ENCODE measurements around the gene COL27A1.

Gene COL27A1

DNA sequence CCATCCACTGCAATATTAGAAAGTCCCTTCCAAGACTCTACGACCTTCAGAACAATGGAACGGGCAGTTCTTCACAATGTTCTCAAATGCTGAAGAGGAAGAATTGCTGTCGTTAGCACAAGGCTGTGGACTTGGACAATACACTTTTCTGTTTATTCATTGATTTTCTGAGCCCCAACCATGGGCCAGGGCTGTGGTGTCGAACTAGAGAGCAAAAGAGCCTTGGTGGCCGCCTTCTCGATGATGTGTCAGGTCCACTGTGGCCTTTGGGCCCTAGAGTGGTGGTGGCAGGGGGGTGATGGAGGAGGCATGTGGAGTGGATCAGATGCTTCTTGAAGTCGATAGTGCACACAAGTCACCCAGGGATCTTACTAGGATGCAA lies 37.7 kb upstream of the COL27A1 start:
- TF ChIP-seq TAF1 (IDR thresholded peaks at IDR 0.05; ENCODE audit: borderline replicate concordance, low read depth, low read length): no peak
- no peak for TF ChIP-seq POLR2AphosphoS5 (IDR thresholded peaks at IDR 0.05; ENCODE audit: low read depth, low read length)
- no peak for TF ChIP-seq POLR2A (IDR thresholded peaks at IDR 0.05; ENCODE audit: low read depth, low read length)
- FAIRE-seq (no peak), DNase-seq (ENCODE audit: insufficient read length) (no peak)

DNA sequence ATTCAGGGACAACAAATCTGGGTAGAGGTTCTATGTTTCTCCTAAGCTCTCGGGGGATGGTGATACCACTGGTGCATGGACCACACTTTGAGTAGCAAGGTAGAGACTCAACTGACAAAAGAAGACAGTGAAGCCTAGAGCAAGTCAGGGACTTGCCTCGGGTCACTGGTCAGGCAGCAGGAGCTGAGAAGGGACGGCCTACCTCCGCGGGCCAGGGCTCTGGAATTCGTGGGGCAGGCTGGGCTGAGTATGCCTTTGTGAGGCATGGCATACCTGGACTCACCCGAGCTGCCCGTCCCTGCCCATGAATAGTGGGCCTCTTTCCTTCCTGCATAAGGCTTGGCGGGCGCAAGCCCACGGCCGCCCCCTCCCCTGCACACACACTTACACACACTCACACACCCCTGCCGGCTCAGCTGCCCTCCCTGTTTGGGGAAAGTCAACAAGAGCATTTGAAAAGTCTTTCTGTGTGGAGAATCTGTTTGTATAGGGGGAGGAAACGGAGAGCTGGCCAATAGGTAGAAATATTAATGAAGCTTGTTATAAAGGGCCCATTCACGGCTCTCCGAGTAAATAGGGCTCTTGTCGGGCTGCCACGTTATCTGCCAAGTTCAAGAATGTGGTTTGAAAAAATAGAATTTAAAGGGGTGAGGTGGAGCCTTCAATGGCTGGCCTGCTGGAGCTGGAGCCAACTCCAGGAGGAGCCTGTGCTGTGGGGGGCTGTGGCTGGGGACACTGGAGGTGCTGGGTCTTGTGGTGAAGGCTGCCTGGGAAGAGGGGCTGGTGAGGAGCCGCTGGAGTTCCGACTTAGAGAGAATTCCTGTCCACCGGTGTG lies 37.1 kb upstream of the COL27A1 start:
- FAIRE-seq (no peak), DNase-seq (ENCODE audit: insufficient read length) (no peak)
- TF ChIP-seq POLR2AphosphoS5 (IDR thresholded peaks at IDR 0.05; ENCODE audit: low read depth, low read length) (no peak), TAF1 (IDR thresholded peaks at IDR 0.05; ENCODE audit: borderline replicate concordance, low read depth, low read length) (no peak), POLR2A (IDR thresholded peaks at IDR 0.05; ENCODE audit: low read depth, low read length) (no peak)

- FAIRE-seq (no peak), DNase-seq (ENCODE audit: insufficient read length) (no peak)
- TF ChIP-seq POLR2A (IDR thresholded peaks at IDR 0.05; ENCODE audit: low read depth, low read length) (no peak), TAF1 (IDR thresholded peaks at IDR 0.05; ENCODE audit: borderline replicate concordance, low read depth, low read length) (no peak), POLR2AphosphoS5 (IDR thresholded peaks at IDR 0.05; ENCODE audit: low read depth, low read length) (no peak)
These were observed 35.8 kb upstream of the COL27A1 start for GRCh38 chr9:114119242-114120191.

- TF ChIP-seq POLR2AphosphoS5 (IDR thresholded peaks at IDR 0.05; ENCODE audit: low read depth, low read length) (no peak), POLR2A (IDR thresholded peaks at IDR 0.05; ENCODE audit: low read depth, low read length) (no peak), TAF1 (IDR thresholded peaks at IDR 0.05; ENCODE audit: borderline replicate concordance, low read depth, low read length) (no peak)
- FAIRE-seq: no peak
- no peak for DNase-seq (ENCODE audit: insufficient read length)
These were observed 34.9 kb upstream of the COL27A1 start for GRCh38 chr9:114120192-114121014.

- TF ChIP-seq TAF1 (IDR thresholded peaks at IDR 0.05; ENCODE audit: borderline replicate concordance, low read depth, low read length): no peak
- no peak for TF ChIP-seq POLR2AphosphoS5 (IDR thresholded peaks at IDR 0.05; ENCODE audit: low read depth, low read length)
- no peak for TF ChIP-seq POLR2A (IDR thresholded peaks at IDR 0.05; ENCODE audit: low read depth, low read length)
- DNase-seq (ENCODE audit: insufficient read length) (no peak), FAIRE-seq (no peak)
These were observed 33.9 kb upstream of the COL27A1 start for GRCh38 chr9:114121227-114122135.

DNA sequence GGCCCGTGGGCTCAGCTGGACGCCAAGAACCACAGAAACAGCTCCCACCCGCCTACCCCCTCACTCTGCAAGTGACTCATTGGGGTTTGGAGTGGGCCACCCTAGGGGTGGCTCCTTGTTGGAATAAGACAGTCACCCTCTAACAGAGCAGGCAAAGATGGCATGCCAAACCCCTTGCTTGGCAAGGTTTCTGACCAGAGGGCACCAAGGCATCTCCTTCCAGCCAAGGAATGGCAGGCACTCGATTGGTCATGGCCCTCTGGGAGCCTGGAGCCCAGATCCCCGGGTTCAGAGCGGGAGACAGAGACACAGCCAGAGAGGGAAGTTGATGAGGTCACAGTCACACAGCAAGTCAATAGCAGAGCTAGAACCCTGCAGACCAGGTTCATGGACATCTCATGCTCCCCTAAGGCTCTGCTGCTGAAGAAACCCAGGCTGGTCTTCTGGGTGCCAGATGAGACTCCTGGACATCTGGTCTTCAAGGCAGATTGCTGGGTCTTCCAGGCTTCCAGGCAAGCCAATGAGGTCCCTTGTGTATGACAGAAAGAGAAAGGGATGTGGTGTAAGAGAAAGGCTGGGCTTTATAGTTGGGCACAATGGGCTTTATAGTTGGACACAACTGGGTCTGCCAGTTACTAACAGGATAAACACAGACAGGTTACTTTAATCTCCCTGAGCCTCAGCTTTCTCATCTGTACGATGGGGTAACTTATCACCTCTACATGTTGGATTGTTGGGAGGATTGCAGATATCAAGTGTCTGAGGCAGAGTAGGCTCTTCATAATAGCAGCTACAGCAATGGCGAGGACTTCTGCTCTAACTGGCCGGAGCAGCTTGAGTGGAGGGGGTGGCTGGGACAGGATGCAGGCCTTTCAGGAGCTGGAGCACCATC lies 33.0 kb upstream of the COL27A1 start:
- no peak for TF ChIP-seq POLR2AphosphoS5 (IDR thresholded peaks at IDR 0.05; ENCODE audit: low read depth, low read length)
- TF ChIP-seq TAF1 (IDR thresholded peaks at IDR 0.05; ENCODE audit: borderline replicate concordance, low read depth, low read length): no peak
- no peak for TF ChIP-seq POLR2A (IDR thresholded peaks at IDR 0.05; ENCODE audit: low read depth, low read length)
- no peak for DNase-seq (ENCODE audit: insufficient read length)
- no peak for FAIRE-seq

- TF ChIP-seq POLR2AphosphoS5 (IDR thresholded peaks at IDR 0.05; ENCODE audit: low read depth, low read length) (no peak), POLR2A (IDR thresholded peaks at IDR 0.05; ENCODE audit: low read depth, low read length) (no peak), TAF1 (IDR thresholded peaks at IDR 0.05; ENCODE audit: borderline replicate concordance, low read depth, low read length) (no peak)
- DNase-seq (ENCODE audit: insufficient read length) (no peak), FAIRE-seq (no peak)
These were observed 32.0 kb upstream of the COL27A1 start for GRCh38 chr9:114123031-114123977.

DNA sequence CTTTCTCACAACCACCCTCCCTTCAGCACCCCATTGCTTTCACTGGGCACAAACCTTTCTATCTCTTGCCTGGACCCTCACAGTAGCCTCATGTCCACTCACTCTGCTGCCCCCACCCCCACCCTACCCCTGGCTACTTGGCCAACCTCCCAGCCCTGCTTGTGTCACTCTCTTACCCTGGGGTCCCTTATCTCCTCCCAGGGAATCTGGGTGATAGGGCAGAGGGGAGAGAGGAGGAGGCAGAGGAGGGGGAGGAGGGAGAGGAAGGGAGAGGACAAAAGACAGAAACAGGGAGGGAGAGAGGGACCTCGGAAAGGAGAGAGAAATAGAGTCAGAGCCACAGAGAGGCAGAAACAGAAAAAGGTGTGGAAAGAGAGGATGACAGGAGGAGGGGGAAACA lies 31.2 kb upstream of the COL27A1 start:
- FAIRE-seq (no peak), DNase-seq (ENCODE audit: insufficient read length) (no peak)
- no peak for TF ChIP-seq POLR2A (IDR thresholded peaks at IDR 0.05; ENCODE audit: low read depth, low read length)
- TF ChIP-seq POLR2AphosphoS5 (IDR thresholded peaks at IDR 0.05; ENCODE audit: low read depth, low read length): no peak
- TF ChIP-seq TAF1 (IDR thresholded peaks at IDR 0.05; ENCODE audit: borderline replicate concordance, low read depth, low read length): no peak

All from GM12892 (cell line).